Pancreas (tissue), 10 donors: ENCODE results near the gene LAMTOR1. TPM values are rescaled to one million over a fixed set of nuclear protein-coding genes. Genes with fewer than 3 reads are reported as not detected.

Experiments used
- ATAC-seq, 4 donors: fragments of 200-7000 bp; cut with Tn5 transposase; one replicate each; pipeline versions ENCODE4 v1.8.0 to v1.9.1; 2020; ENCODE audit warnings: mild to moderate bottlenecking in 4 of 4, moderate library complexity in 4 of 4
- DNase-seq, 6 donors: peaks; one replicate each; pipeline ENCODE4 v3.0.0-alpha.2; 2020
- FAIRE-seq: peaks from 2 replicates; lab custom pipeline; 2012; peaks lifted over from hg19 to GRCh38; lab: Jason Lieb, UNC
- H3K27ac ChIP-seq, 4 donors: fragments of 200-600 bp; sonication (generic); 1 replicate in 3 of 4; 2 replicates in 1 of 4; pipeline versions ENCODE4 v1.5.0 to v1.8.0; 2020
- H3K27me3 ChIP-seq, 4 donors: fragments of 200-600 bp; one replicate each; pipeline ENCODE4 v1.8.0; 2021
- H3K36me3 ChIP-seq, 3 donors: fragments of 200-600 bp; sonication (generic) in 1 of 3; one replicate each; pipeline versions ENCODE4 v1.5.0 to v1.8.0; 2020 to 2021
- H3K4me1 ChIP-seq, 3 donors: fragments of 200-600 bp; one replicate each; pipeline ENCODE4 v1.8.0; 2021
- H3K4me3 ChIP-seq, 4 donors: fragments of 200-600 bp; sonication (generic) in 2 of 4; one replicate each; pipeline versions ENCODE4 v1.5.0 to v1.8.0; 2020 to 2021
- H3K9me3 ChIP-seq, 4 donors: fragments of 200-600 bp; one replicate each; pipeline ENCODE4 v1.8.0; 2021
- CTCF ChIP-seq, 4 donors: fragments of 200-600 bp; sonication (generic) in 3 of 4; IDR thresholded peaks; one replicate each; pipeline versions ENCODE4 v1.5.0 to v1.8.0; 2021; ENCODE audit warnings: antibody characterized with exemption in 4 of 4
- WGBS, 2 donors: extraction: QIAGEN DNeasy Blood & Tissue Kit; methylation state at CpG; one replicate each; pipeline ENCODE4 v1.1.7; 2013; 5-methylcytosine and 5-hydroxymethylcytosine counted together
- intact Hi-C, 3 donors: fragments of 100-400 bp; cut with DNase I; formaldehyde crosslinking; loops; one replicate each; pipeline versions ENCODE4 v1.11.1 to v1.14.2; 2022
- microRNA-seq, 2 donors: library from miRNA; unstranded; fragments of <30 nt; microRNA quantifications; one replicate each; pipeline versions ENCODE4 to v1.1.0, GENCODE V29; 2019 to 2020
- polyA plus RNA-seq, 2 donors: library from polyadenylated mRNA; stranded (reverse); fragments of 200-250 nt; gene quantifications; one replicate each; pipeline ENCODE4 v1.2.3, GENCODE V29; 2013
- total RNA-seq, 6 donors: library from RNA; stranded (reverse); fragmentation: NEBNext Ultra II Directional in 4 of 6; extraction: Animal tissue kit (Norgen Biotek cat#: 25700) in 4 of 6; gene quantifications; one replicate each; pipeline versions ENCODE4 v1.2.1 to v1.2.4, GENCODE V29; 2021 to 2023
- donor health status: healthy with polysubstance abuse.
- donor health status: DM: no; HTN: no; CAD: no; lungs with moderate emphysema.
- donor health status: DM: no; HTN: no; CAD: no.
- donor health status: control.
- donor health status: control.
- donor health status: Bipolar disorder and iron deficiency.
- donor health status: DM: yes; HTN: yes; CAD: no.
- donor health status: DM: no; HTN: no; CAD: no.
- donor health status: DM: no; HTN: no; CAD: no.
- donor health status: DM: yes; HTN: yes; CAD: no.

The LAMTOR1 gene
- total and polyA plus RNA-seq, 8 donors = 24.9 to 71.8 (median 35.5) TPM

- no peaks in the 10 kb centered on the region for H3K9me3 ChIP-seq
- peak overlapping the region; percentile 30 to 81 (median 48) for H3K27ac ChIP-seq
- DNase-seq (peak in 3 of 6 donors; percentile 34 to 57 (median 56)), FAIRE-seq (no peak), ATAC-seq (peak; percentile 82 to 94 (median 92))
- TF ChIP-seq CTCF (IDR thresholded peaks at IDR 0.05) = no peak
- peaks cover 11 to 24% (median 20%) of the 10 kb centered on the region in 3 donors for H3K4me1 ChIP-seq
- intact Hi-C loops = no loop called here
- no peaks in the 10 kb centered on the region for H3K36me3 ChIP-seq
- no peaks in the 10 kb centered on the region for H3K27me3 ChIP-seq
- no peak overlapping the region for H3K4me3 ChIP-seq
- 44 to 51% methylated on average over 3 of the region's 3 CpGs for WGBS, 2 donors
Measured at GRCh38 chr11:72048766-72049460, 54.2 kb downstream of the LAMTOR1 start.

Small RNA genes within 50 kb of the gene (microRNA-seq; reads per million reads assigned to microRNA genes)
- gene MIR3165 = 0 reads per million in 2 donors

Other genes starting within 250 kb of the LAMTOR1 start
- not detected for gene DEFB131B, start 224.8 kb downstream of the LAMTOR1 start, total RNA-seq
- not detected for gene DEFB131B, start 224.8 kb downstream of the LAMTOR1 start, polyA plus RNA-seq
- 1 to 10 TPM; 2.5 to 6.4 (median 4.3) TPM for gene XNDC1N, start 174.7 kb downstream of the LAMTOR1 start, total RNA-seq
- gene XNDC1N, start 174.7 kb downstream of the LAMTOR1 start, polyA plus RNA-seq = 1 to 10 TPM; 2.1 to 3.8 TPM
- gene RNF121, start 174.3 kb downstream of the LAMTOR1 start, total RNA-seq = 10 to 100 TPM; 12.3 to 20.7 (median 13.8) TPM
- 10 to 100 TPM; 10.9 to 14.4 TPM for gene RNF121, start 174.3 kb downstream of the LAMTOR1 start, polyA plus RNA-seq
- 1 to 10 TPM; 2.3 to 5.2 (median 3.4) TPM for gene IL18BP, start 104.4 kb downstream of the LAMTOR1 start, total RNA-seq
- gene IL18BP, start 104.4 kb downstream of the LAMTOR1 start, polyA plus RNA-seq = 1 to 10 TPM; 6.5 to 7.8 TPM
- gene NUMA1, start 22.8 kb downstream of the LAMTOR1 start, total RNA-seq = 100 to 1,000 TPM in 1 of 6 donors, 10 to 100 TPM in 5; 68.8 to 138 (median 96.9) TPM
- gene NUMA1, start 22.8 kb downstream of the LAMTOR1 start, polyA plus RNA-seq = 100 to 1,000 TPM; 185 to 216 TPM
- 1 to 10 TPM; 3.2 to 8.3 (median 4.9) TPM for gene LRRC51, start 22.4 kb downstream of the LAMTOR1 start, total RNA-seq
- gene LRRC51, start 22.4 kb downstream of the LAMTOR1 start, polyA plus RNA-seq = 1 to 10 TPM; 2.9 to 9.4 TPM
- not detected for gene TOMT, start 2.6 kb upstream of the LAMTOR1 start, total RNA-seq
- not detected for gene TOMT, start 2.6 kb upstream of the LAMTOR1 start, polyA plus RNA-seq
- 10 to 100 TPM in 5 of 6 donors, 1 to 10 TPM in 1; 6.7 to 19.8 (median 13.5) TPM for gene ANAPC15, start 9.4 kb upstream of the LAMTOR1 start, total RNA-seq
- gene ANAPC15, start 9.4 kb upstream of the LAMTOR1 start, polyA plus RNA-seq = 10 to 100 TPM; 32.7 to 35.0 TPM
- gene FOLR3, start 32.4 kb upstream of the LAMTOR1 start, total RNA-seq = under 1 TPM in 1 of 6 donors, not detected in 5; 0.40 TPM
- gene FOLR3, start 32.4 kb upstream of the LAMTOR1 start, polyA plus RNA-seq = not detected
- 1 to 10 TPM; 1.2 to 6.2 (median 4.5) TPM for gene FOLR1, start 88.8 kb upstream of the LAMTOR1 start, total RNA-seq
- 1 to 10 TPM; 2.4 to 8.3 TPM for gene FOLR1, start 88.8 kb upstream of the LAMTOR1 start, polyA plus RNA-seq
- gene FOLR2, start 113.5 kb upstream of the LAMTOR1 start, total RNA-seq = 1 to 10 TPM in 4 of 6 donors, under 1 TPM in 2; 0.51 to 9.2 (median 4.7) TPM
- 1 to 10 TPM; 1.3 to 2.4 TPM for gene FOLR2, start 113.5 kb upstream of the LAMTOR1 start, polyA plus RNA-seq
- 10 to 100 TPM; 46.3 to 94.7 (median 56.8) TPM for gene INPPL1, start 121.5 kb upstream of the LAMTOR1 start, total RNA-seq
- 100 to 1,000 TPM in 1 of 2 donors, 10 to 100 TPM in 1; 78.4 to 131 TPM for gene INPPL1, start 121.5 kb upstream of the LAMTOR1 start, polyA plus RNA-seq
- gene PHOX2A, start 140.9 kb upstream of the LAMTOR1 start, total RNA-seq = under 1 TPM in 1 of 6 donors, not detected in 5; 0.35 TPM
- under 1 TPM in 1 of 2 donors, not detected in 1; 0.61 TPM for gene PHOX2A, start 140.9 kb upstream of the LAMTOR1 start, polyA plus RNA-seq